ENCODE measurements around the gene KIF2A. TPM values are rescaled to one million over a fixed set of nuclear protein-coding genes. Genes with fewer than 3 reads are reported as not detected.

KIF2A gene
- total and polyA plus RNA-seq, 2 experiments from 2014 or later, result 35.4 to 35.5 TPM

- Histone ChIP-seq H3K27me3 (no peaks in the 10 kb centered on the region), H3K27ac (no peak overlapping the region), H3K4me1 (ENCODE audit: low read depth) (no peaks in the 10 kb centered on the region), H3K36me3 (no peaks in the 10 kb centered on the region), H3K9me3 (ENCODE audit: low read depth) (no peaks in the 10 kb centered on the region), H3K4me3 (no peak overlapping the region)
- no peak for TF ChIP-seq CTCF (IDR thresholded peaks at IDR 0.05; ENCODE audit: low read depth, low read length)
- DNase-seq (ENCODE audit: low read depth in 1 of 2, low spot score in 1 of 2), result no peak
Measured at GRCh38 chr5:62263401-62263800, 42.6 kb upstream of the KIF2A start.

- no peaks in the 10 kb centered on the region for H3K4me1 ChIP-seq (ENCODE audit: low read depth)
- H3K9me3 ChIP-seq (ENCODE audit: low read depth), result no peaks in the 10 kb centered on the region
- H3K4me3 ChIP-seq, result no peak overlapping the region
- no peaks in the 10 kb centered on the region for H3K36me3 ChIP-seq
- no peak for TF ChIP-seq CTCF (IDR thresholded peaks at IDR 0.05; ENCODE audit: low read depth, low read length)
- no peak for DNase-seq (ENCODE audit: low read depth in 1 of 2, low spot score in 1 of 2)
- no peaks in the 10 kb centered on the region for H3K27me3 ChIP-seq
- no peak overlapping the region for H3K27ac ChIP-seq
Measured at GRCh38 chr5:62265648-62266112, 40.3 kb upstream of the KIF2A start.

- TF ChIP-seq CTCF (IDR thresholded peaks at IDR 0.05; ENCODE audit: low read depth, low read length), result no peak
- Histone ChIP-seq H3K27ac (no peak overlapping the region), H3K27me3 (no peaks in the 10 kb centered on the region), H3K36me3 (no peaks in the 10 kb centered on the region), H3K4me1 (ENCODE audit: low read depth) (no peaks in the 10 kb centered on the region), H3K9me3 (ENCODE audit: low read depth) (no peaks in the 10 kb centered on the region), H3K4me3 (no peak overlapping the region)
- DNase-seq (ENCODE audit: low read depth in 1 of 2, low spot score in 1 of 2), result no peak
Measured at GRCh38 chr5:62266573-62266972, 39.4 kb upstream of the KIF2A start.

- TF ChIP-seq CTCF (IDR thresholded peaks at IDR 0.05; ENCODE audit: low read depth, low read length), result no peak
- Histone ChIP-seq H3K9me3 (ENCODE audit: low read depth) (no peaks in the 10 kb centered on the region), H3K4me3 (no peak overlapping the region), H3K27me3 (no peaks in the 10 kb centered on the region), H3K4me1 (ENCODE audit: low read depth) (no peaks in the 10 kb centered on the region), H3K36me3 (no peaks in the 10 kb centered on the region), H3K27ac (no peak overlapping the region)
- DNase-seq (ENCODE audit: low read depth in 1 of 2, low spot score in 1 of 2), result peak in 1 of 2 donors; percentile 4
Measured at GRCh38 chr5:62268234-62268633, 37.8 kb upstream of the KIF2A start.

- TF ChIP-seq CTCF (IDR thresholded peaks at IDR 0.05; ENCODE audit: low read depth, low read length), result no peak
- Histone ChIP-seq H3K27ac (no peak overlapping the region), H3K4me3 (no peak overlapping the region), H3K4me1 (ENCODE audit: low read depth) (no peaks in the 10 kb centered on the region), H3K27me3 (no peaks in the 10 kb centered on the region), H3K36me3 (no peaks in the 10 kb centered on the region), H3K9me3 (ENCODE audit: low read depth) (no peaks in the 10 kb centered on the region)
- DNase-seq (ENCODE audit: low read depth in 1 of 2, low spot score in 1 of 2), result no peak
Measured at GRCh38 chr5:62268792-62269191, 37.2 kb upstream of the KIF2A start.

- Histone ChIP-seq H3K4me1 (ENCODE audit: low read depth) (peaks cover under 1% of the 10 kb centered on the region), H3K27ac (no peak overlapping the region), H3K9me3 (ENCODE audit: low read depth) (no peaks in the 10 kb centered on the region), H3K27me3 (no peaks in the 10 kb centered on the region), H3K4me3 (no peak overlapping the region), H3K36me3 (no peaks in the 10 kb centered on the region)
- TF ChIP-seq CTCF (IDR thresholded peaks at IDR 0.05; ENCODE audit: low read depth, low read length), result no peak
- DNase-seq (ENCODE audit: low read depth in 1 of 2, low spot score in 1 of 2), result no peak
Measured at GRCh38 chr5:62271370-62271769, 34.6 kb upstream of the KIF2A start.

Measured in cardiac muscle cell (in vitro differentiated cells and primary cell).